GM19238 (cell line): ENCODE measurements around the gene TMUB2.
"Not testable (repeated sequence)": the region's sequence is repeated elsewhere in the genome, so short reads cannot be mapped to it uniquely, and the experiment has no call there.

ENCODE experiments used
- DNase-seq: peaks from one replicate; pipeline ENCODE4 v3.0.0; 2011; ENCODE audit warnings: low spot score; ENCODE audit not compliant: insufficient read length

The TMUB2 gene

DNA sequence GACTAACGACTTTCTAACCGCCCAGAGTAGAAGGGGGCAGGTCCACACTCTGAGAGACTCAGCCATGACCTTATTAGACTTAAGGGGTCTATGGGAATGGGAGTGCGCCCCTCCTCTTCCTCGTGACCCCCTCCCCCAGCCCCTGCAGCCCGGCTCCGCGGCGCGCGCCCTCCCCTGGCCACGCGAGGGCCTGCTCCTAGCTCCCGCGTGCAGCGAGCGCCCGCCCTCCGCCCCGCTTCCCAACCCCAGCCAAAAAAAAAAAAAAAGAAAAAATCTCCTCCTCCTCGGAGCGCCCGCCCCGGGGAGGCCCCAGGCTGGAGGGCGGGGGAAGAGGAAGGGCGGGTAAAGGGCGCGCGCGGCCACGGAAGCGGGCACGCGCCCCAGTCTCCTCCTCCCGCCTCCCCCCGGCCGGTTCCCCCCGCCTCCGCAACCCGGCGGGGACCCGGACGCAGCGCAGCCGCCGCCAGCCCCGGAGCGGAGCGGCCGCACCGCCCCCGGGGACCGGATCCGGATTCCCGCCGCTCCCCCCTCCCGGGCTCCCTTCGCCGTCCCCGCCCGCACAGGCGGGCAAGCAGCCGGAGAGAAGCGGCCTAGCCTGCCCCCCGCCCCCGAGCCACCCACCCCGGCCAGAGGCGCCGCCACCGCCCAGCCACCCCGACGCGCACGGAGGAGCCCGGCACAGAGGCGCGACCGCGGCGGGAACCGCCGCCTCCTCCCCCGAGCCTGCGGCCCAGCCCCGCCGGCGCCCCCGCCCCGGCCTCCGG is 31.8 kb downstream of the TMUB2 start:
- peak; percentile 83 for DNase-seq

DNA sequence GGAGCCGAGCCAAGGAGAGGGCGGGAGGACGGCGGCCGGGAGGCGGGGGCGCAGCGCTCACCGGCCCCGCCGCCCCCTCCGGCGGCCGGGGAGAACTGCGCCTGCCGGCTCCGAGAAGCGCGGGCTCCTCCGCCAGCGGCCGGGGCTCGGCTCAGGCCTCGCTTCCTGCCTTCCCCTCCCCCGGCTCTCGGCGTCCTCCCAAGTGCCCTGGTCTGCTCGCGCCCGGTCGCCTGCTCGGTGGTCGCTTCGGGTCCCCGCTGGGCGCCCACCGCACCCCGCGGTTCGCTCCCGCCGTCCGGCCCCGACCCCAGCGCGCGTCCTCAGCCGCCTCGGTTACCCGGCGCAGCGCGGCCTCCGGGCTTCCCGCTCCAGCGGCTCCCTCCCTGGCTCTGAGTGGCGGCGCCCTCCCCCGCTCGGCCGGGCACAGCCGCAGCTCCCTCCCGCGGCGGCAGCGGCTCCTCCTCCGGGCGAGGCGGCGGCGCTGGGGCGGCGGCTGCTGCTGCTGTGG is 32.4 kb downstream of the TMUB2 start:
- peak; percentile 87 for DNase-seq

DNA sequence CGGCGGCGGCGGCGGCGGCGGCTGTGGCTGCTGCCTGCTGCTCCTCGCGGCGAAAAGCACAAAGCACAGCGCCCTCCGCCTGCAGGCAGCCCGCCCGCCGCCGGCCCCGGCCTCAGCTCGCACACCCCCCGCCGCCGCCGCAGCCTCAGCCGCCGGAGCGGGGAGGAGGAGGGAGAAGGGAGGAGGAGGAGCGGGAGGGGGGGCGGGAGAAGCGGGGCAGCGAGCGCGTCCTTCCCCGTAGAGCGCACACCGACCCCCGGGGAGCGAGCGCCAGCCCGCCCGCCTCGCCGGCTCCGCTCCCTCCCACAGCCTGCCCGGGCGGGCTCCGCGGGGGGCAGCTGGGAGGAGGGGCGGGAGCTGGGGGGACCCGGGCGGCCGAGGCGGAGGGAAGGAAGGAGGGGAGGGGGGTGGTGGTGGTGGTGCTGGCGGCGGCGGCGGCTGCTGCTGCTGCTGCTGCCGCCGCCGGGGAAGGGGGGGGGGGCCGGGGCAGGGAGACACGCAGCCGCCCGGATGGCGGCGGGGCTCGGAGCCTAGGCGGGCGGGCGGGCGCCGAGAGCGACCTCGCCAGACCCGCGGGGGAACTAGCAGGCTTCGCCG is 32.9 kb downstream of the TMUB2 start, which contains the start of gene UBTF:
Gene UBTF, minus strand, starts transcription at position 60 of the 597 bp plus-strand sequence. CDS start 1,446 bp downstream, outside the sequence.
- DNase-seq: peak; percentile 64

DNA sequence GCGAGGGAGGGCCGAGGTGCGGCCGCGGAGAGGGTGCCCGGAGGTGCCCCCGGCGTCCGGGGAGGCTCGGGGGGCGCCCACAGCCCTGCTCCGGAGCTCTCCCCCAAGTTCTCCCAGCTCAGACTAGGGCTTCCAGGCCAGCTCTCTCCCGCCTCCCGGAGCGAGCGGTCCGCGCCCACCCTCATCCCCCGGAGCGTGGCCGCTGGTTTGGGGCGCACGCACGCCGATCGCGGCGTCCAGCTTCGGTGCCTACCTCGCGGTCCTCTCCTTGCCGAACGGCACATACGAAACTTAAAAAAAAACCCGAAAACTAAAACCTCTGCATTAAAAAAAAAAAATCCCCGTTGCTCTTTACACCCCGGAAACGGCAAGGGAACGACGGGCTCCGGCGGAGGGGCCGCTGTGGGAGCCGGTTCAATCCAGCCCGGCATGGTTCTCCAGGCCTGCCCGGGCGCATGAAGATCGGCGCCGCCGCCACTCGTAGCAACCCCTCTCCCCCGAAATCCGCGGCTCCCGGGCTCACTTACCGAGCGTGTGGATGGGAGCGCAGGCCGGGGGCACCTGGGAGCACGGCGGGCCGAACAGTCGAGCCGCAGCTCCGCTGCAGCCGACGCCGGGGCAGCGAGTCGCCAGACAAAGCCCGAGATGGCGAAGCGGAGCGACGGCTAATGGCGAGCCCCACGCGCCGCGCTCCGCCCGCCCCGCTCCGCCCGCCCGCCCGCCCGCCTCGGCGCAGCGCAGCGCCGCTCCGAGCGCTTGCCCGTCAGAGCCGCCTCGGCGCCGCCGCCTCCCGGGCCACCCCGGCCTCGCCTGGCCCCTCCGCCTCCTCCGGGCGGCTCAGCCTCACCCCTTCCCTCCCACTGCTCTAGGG is 33.7 kb downstream of the TMUB2 start:
- DNase-seq: peak; percentile 63

DNA sequence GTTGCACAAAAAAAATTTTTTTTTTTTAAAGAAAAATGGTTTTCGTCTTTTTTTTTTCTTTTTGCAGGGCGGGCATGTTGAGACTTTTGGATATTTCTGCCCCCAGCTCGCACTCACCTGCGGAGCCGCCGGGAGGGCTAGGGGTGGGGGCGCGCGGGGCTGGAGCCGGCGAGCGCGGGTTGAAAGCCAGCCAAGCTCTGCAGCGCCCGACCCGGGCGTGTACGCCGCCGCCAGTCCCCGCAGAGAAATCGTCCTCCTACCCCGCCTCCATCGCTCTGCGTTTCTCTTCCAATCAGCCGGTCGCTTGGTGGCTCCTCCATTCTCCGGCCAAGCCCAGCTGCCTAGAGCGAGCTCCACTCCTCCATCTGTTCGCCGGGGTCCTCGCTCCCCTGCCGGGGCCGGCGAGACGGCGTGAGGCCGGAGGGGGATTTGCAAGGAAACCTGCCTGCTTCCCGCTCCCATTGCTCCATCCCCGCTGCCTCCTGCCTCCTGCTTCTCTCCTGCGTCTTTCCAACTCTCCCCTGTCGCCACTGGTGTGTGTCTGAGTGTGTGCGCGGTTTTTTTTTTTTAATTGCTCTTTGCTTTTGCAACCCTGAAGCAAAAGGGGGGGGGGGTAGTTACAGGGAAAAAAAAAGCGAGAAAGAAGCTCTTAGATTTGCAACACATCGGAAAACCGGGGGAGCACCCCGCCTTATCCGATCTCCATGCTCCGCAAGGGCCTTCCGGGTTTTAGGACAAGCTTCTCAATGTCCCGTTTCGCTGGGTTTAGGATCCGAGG is 34.5 kb downstream of the TMUB2 start:
- DNase-seq: peak; percentile 76

DNA sequence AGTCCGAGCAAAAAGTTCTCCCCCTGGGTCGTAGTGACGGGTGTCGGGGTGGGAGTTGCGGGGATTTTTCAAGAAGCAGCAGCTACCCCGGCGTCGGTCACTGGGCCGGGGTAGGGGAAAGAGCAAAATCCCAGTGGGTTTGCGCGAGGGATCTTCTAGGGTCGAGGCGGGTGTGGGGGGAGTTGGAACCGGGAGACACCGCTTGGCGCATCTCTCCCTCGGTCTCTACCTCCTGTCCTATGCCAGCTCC is 35.0 kb downstream of the TMUB2 start:
- DNase-seq: no peak

DNA sequence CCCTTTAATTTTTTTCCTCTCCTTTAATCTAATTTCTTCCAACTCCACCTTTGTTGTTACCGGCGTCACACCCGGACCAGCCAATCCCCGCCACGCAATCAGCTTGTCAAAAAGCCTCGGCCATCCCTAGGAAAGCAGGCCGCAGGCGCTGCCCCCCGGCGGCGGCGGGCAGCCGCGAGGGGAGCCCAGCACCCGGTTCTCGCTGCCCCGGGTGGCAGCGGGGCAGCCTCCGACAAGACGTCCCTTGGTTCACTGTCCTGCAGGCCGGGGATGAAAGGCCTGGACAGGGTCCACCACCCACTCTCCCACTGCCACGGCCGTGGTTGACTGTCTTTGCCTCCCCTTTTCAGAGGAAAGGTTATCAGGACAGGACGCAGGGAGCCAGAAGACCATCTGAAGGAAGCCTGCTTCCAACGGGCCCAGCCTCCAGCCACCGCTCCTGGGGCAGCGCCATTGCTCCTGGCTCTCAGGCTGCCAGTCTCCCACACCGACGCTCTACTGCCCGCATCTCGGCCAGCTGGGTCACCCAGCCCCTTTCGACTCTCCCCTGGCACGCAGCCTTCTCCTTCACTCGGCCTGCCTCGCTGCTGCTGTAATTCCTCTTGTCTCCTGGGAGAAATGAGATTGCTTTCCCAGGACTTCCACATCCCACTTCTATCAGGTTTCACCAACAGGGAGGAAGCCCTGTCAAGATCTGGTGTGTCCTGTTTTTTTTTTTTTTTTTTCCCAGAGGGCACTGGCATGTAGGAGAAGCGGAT is 35.5 kb downstream of the TMUB2 start:
- DNase-seq: peak; percentile 57

DNA sequence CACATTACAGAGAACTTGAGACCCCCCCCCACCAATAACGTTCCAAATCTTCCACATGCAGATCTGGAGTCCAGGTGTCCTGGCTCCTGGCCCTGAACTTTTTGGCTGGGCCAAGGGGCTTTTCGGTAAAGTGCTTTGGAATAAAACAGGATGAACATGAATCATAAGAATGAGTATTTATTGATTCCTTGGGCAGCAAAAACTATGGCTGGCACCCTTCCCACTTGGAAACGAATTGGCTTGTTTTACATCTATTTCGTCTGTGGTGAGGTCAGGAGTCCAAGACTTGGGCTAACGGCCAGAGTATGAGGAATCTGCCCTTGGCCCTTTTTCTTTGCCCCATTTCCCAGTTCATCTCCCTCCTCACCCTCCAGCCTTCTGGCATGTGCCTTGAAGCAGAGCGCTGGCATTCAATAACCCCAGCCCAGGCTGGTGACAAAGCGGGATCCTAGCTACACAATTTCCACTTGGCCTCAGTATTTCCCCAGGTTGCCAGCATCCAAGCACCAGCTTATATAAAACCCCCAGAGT is 36.8 kb downstream of the TMUB2 start:
- DNase-seq: no peak

DNA sequence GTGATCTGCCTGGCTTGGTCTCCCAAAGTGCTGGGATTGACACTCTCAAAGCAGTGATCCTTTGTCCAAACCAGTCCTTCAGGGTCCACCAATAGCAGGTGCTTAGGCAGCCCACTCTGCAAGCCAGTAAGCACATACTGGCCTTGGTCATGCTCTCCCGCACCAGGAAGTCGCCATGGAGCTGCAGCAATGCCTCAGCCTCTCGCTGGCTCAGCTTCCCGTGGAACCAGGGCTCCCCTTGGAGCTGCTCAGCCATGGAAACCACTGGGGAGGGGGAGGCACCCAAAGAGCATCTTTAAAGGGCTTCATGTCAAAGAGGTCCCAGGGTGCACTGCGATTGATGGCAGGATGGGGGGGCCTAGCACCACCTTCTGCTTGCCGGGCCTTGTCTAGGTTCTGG is 42.3 kb downstream of the TMUB2 start:
- DNase-seq: no peak

DNA sequence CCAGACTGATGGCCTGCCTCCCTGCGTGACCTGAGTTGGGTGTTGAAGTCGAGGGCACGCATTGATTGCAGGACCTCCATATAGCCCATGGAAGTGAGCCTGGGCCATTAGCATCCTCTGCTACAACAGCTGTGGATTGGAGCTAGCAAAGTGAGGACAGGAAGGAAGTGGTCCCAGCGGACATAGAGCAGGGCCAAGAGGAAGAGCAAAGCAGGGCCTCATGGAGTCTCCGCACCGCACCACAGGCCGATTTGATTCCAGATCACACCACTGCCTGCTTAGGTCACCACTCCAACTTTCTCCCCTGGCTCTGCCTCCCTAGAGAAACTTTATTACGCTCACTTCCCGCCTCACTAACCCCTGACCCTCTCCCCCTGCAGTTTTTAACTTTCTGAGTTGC is 43.4 kb downstream of the TMUB2 start:
- DNase-seq: no peak

DNA sequence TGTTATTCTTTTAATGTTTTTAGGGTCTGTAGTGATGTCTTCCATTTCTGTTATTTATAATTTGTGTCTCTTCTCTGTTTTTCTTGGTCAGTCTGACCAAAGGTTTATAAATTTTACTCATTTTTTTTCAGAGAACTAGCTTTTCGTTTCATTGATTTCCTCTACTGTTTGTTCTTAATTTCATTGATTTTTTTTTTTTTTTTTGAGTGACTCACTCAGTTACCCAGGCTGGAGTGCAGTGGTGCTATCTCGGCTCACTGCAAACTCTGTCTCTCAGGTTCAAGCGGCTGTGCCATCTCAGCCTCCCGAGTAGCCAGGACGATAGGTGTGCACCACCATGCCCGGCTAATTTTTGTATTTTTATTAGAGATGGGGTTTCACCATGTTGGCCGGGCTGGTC is 45.3 kb downstream of the TMUB2 start:
- DNase-seq: no peak

DNA sequence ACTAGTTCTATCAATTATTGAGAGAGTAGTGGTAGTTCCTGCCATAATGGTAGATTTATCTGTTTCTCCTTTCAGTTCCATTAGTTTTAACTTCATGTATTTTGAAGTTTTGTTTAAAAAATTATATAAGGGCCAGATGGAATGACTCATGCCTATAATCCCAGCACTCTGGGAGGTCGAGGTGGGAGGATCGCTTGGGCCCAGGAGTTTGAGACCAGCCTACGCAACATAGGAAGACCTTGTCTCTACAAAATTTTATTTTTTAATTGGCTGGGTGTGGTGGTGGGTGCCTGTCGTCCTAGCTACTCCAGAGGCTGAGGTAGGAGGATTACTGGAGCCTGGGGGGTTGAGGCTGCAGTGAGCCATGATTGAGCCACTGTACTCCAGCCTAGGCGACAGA is 46.8 kb downstream of the TMUB2 start:
- DNase-seq: no peak

DNA sequence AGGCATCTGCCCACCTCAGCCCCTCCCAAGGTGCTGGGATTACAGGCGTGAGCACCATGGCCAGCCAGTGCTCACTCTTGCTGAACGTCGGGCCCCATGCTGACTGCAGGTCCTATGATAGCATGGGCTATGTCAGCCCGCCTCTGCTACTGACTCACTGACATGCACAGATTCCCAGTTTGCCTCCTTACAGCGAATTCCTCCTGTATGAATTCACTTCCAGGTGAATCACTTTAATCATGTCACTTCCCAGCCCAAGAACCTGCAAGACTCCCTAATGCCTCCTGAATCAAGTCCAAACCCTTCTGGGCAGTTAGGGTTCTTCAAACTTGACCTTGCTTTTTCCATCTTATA is 48.8 kb downstream of the TMUB2 start:
- DNase-seq: no peak

DNA sequence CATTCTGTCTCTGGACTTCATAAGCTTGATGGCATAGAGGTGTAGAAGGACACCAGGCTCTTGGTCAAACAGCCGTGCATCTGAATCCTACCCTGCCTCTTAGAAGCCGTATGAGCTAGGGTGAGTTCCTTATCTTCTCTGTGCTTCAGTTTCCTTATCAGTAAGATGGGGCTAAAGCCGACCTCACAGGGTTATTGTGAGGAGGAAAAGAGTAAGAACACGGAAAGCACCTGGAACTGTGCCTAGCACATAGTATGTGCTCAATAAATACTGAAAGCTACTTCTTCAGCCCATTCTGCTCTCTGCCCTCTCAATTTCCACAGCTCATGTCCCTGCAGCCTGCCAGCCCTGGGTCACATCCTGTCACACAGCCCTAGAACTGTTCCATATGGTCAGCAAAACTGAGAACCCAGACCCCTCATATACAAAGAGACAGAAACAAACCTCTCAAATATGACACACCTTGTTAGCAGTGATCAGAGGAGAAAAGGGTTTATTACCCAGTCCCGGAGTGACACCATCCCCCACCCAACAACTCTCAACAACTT is 49.7 kb downstream of the TMUB2 start:
- no peak for DNase-seq

DNA sequence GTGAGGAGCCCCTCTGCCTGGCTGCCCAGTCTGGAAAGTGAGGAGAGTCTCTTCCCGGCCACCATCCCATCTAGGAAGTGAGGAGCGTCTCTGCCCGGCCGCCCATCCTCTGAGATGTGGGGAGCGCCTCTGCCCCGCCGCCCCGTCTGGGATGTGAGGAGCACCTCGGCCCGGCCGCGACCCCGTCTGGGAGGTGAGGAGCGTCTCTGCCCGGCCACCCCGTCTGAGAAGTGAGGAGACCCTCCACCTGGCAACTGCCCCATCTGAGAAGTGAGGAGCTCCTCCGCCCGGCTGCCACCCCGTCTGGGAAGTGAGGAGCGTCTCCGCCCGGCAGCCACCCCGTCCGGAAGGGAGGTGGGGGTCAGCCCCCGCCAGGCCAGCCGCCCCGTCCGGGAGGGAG is 51.1 kb downstream of the TMUB2 start:
- DNase-seq: not testable (repeated sequence)

DNA sequence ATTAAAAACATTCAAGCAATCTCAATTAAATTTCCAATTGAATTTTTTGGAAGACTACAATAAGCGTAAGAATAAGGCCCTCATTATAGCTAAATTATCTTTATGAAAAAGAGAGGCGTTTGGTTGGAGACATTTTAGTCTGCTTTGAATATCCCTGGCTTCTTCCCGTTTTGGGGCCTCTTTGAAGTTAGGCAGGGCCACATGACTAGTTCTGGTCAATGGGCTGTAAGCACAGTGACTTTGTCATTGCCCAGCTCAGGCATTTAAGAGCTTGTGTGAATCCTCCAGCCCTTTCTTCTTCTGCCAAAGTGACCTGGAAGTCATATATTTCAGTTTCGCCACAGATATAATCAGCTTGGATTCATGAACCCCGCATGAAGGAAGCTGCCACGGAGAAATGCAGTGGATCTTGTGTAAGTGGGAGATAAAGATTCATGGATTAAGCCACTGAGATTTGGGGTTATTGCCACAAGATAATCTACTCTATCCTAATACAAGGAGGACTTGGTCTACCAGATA is 54.4 kb downstream of the TMUB2 start:
- DNase-seq: no peak
